GM12892 (cell line): ENCODE measurements around the gene LBR.

ENCODE experiments used
- DNase-seq: peaks from one replicate; pipeline ENCODE4 v3.0.0; 2011; ENCODE audit not compliant: insufficient read length
- FAIRE-seq: peaks from 2 replicates; lab custom pipeline; 2011; peaks lifted over from hg19 to GRCh38; lab: Jason Lieb, UNC
- POLR2A ChIP-seq: IDR thresholded peaks from 2 replicates; pipeline ENCODE4 v1.6.1; 2011; ENCODE audit warnings: low read depth, low read length, control low read depth
- POLR2AphosphoS5 ChIP-seq: IDR thresholded peaks from 2 replicates; pipeline ENCODE4 v1.6.1; 2011; ENCODE audit warnings: low read depth, low read length, control low read depth
- TAF1 ChIP-seq: IDR thresholded peaks from 2 replicates; pipeline ENCODE4 v1.6.1; 2011; ENCODE audit warnings: low read depth, mild to moderate bottlenecking, control low read depth, low read length, borderline replicate concordance

The LBR gene

GRCh38 chr1:225449261-225449660 lies 21.4 kb upstream of the LBR start:
- DNase-seq (no peak), FAIRE-seq (no peak)
- no peak for TF ChIP-seq POLR2A
- no peak for TF ChIP-seq POLR2AphosphoS5
- no peak for TF ChIP-seq TAF1

- DNase-seq: no peak
- TF ChIP-seq TAF1: no peak
- no peak for FAIRE-seq
Observed at GRCh38 chr1:225448146-225448805, 20.4 kb upstream of the LBR start.

- FAIRE-seq (no peak), DNase-seq (no peak)
- TF ChIP-seq TAF1: no peak
- TF ChIP-seq POLR2AphosphoS5: no peak
- no peak for TF ChIP-seq POLR2A
Observed at GRCh38 chr1:225447650-225448089, 19.8 kb upstream of the LBR start.

GRCh38 chr1:225446981-225447615 lies 19.3 kb upstream of the LBR start:
- FAIRE-seq (no peak), DNase-seq (no peak)

GRCh38 chr1:225446595-225446960 lies 18.7 kb upstream of the LBR start:
- TF ChIP-seq TAF1 (no peak), POLR2AphosphoS5 (no peak), POLR2A (no peak)
- FAIRE-seq (no peak), DNase-seq (no peak)

More at GRCh38 chr1:225446981-225447615, 19.3 kb upstream of the LBR start:
- TF ChIP-seq TAF1 (no peak), POLR2AphosphoS5 (no peak), POLR2A (no peak)

- DNase-seq: no peak
- TF ChIP-seq TAF1 (no peak), POLR2AphosphoS5 (no peak), POLR2A (no peak)
- no peak for FAIRE-seq
Observed at GRCh38 chr1:225445639-225446594, 18.1 kb upstream of the LBR start.

- no peak for DNase-seq
- FAIRE-seq: no peak
- TF ChIP-seq POLR2AphosphoS5 (no peak), POLR2A (no peak), TAF1 (no peak)
Observed at GRCh38 chr1:225442123-225442505, 14.3 kb upstream of the LBR start.

GRCh38 chr1:225441314-225442122 lies 13.7 kb upstream of the LBR start:
- FAIRE-seq (no peak), DNase-seq (no peak)
- no peak for TF ChIP-seq TAF1

- no peak for DNase-seq
- FAIRE-seq: no peak
- TF ChIP-seq TAF1 (no peak), POLR2AphosphoS5 (no peak), POLR2A (no peak)
Observed at GRCh38 chr1:225440380-225441221, 12.8 kb upstream of the LBR start.

GRCh38 chr1:225437710-225438437 lies 10.0 kb upstream of the LBR start:
- TF ChIP-seq POLR2AphosphoS5 (no peak), TAF1 (no peak), POLR2A (no peak)
- DNase-seq: no peak
- FAIRE-seq: no peak
